Mesendoderm (in vitro differentiated cells): ENCODE results near the gene CHIT1.

Experiments
- DNase-seq: peaks from one replicate; pipeline ENCODE4 v3.0.0; 2013
- H2AK5ac ChIP-seq: 2 replicates; pipeline ENCODE4 v1.6.1; 2013; ENCODE audit warnings: low read length, inconsistent platforms
- H2BK120ac ChIP-seq: 2 replicates; pipeline ENCODE4 v1.6.1; 2013; ENCODE audit warnings: low read depth, mild to moderate bottlenecking, low read length, moderate library complexity, mixed read lengths
- H2BK15ac ChIP-seq: replicated peaks from 2 replicates; pipeline ENCODE4 v1.6.1; 2013; ENCODE audit warnings: low read depth, mild to moderate bottlenecking, moderate library complexity
- H2BK5ac ChIP-seq: 2 replicates; pipeline ENCODE4 v1.6.1; 2013; ENCODE audit warnings: low read length, inconsistent platforms
- H3K18ac ChIP-seq: 2 replicates; pipeline ENCODE4 v1.6.1; 2013; ENCODE audit warnings: mild to moderate bottlenecking, low read length, mixed read lengths
- H3K23ac ChIP-seq: one replicate; pipeline ENCODE4 v1.6.1; 2013; ENCODE audit warnings: low read length
- H3K27ac ChIP-seq: 2 replicates; pipeline ENCODE4 v1.5.1; 2013; ENCODE audit warnings: low read depth, mild to moderate bottlenecking, inconsistent platforms, low read length, moderate library complexity
- H3K27me3 ChIP-seq: 2 replicates; pipeline ENCODE4 v1.6.1; 2013; ENCODE audit warnings: low read length, control low read depth, mild to moderate bottlenecking, inconsistent platforms; ENCODE audit not compliant: insufficient read depth, poor library complexity
- H3K36me3 ChIP-seq: 2 replicates; pipeline ENCODE4 v1.6.1; 2013; ENCODE audit warnings: low read length, inconsistent platforms; ENCODE audit not compliant: control insufficient read depth, insufficient read depth
- H3K4ac ChIP-seq: one replicate; pipeline ENCODE4 v1.6.1; 2013; ENCODE audit warnings: low read depth, mild to moderate bottlenecking, low read length, moderate library complexity
- H3K4me1 ChIP-seq: 2 replicates; pipeline ENCODE4 v1.6.1; 2013; ENCODE audit warnings: low read depth, low read length, inconsistent platforms; ENCODE audit not compliant: control insufficient read depth
- H3K4me2 ChIP-seq: 2 replicates; pipeline ENCODE4 v1.6.1; 2013; ENCODE audit warnings: low read length
- H3K4me3 ChIP-seq: 2 replicates; pipeline ENCODE4 v1.5.1; 2013; ENCODE audit warnings: mild to moderate bottlenecking, low read length
- H3K56ac ChIP-seq: one replicate; pipeline ENCODE4 v1.6.1; 2013; ENCODE audit warnings: low read length
- H3K79me1 ChIP-seq: 2 replicates; pipeline ENCODE4 v1.6.1; 2013; ENCODE audit warnings: low read length, inconsistent platforms
- H3K79me2 ChIP-seq: 2 replicates; pipeline ENCODE4 v1.6.1; 2013; ENCODE audit warnings: mild to moderate bottlenecking, low read length; ENCODE audit not compliant: control insufficient read depth, insufficient read depth
- H3K9ac ChIP-seq: 2 replicates; pipeline ENCODE4 v1.6.1; 2013; ENCODE audit warnings: low read length, inconsistent platforms
- H4K5ac ChIP-seq: one replicate; pipeline ENCODE4 v1.6.1; 2013; ENCODE audit warnings: low read length
- H4K8ac ChIP-seq: one replicate; pipeline ENCODE4 v1.6.1; 2013; ENCODE audit warnings: low read depth, mild to moderate bottlenecking, control low read depth, low read length, moderate library complexity
- WGBS: extraction: QIAGEN DNeasy Blood & Tissue Kit; methylation state at CpG from one replicate; pipeline ENCODE4 v1.1.7; 2013; ENCODE audit warnings: low lambda C conversion rate, missing lambda C conversion rate; ENCODE audit not compliant: insufficient coverage; ENCODE audit errors: extremely low coverage; 5-methylcytosine and 5-hydroxymethylcytosine counted together

Gene CHIT1

GRCh38 chr1:203217668-203218067 lies 11.8 kb downstream of the CHIT1 start:
- no peaks in the 10 kb centered on the region for H3K27me3 ChIP-seq
- H3K23ac ChIP-seq = no peak overlapping the region
- no peak overlapping the region for H3K4ac ChIP-seq
- no peak overlapping the region for H3K4me3 ChIP-seq
- no peak overlapping the region for H3K18ac ChIP-seq
- WGBS = no CpG with 5 or more reads among the region's 7 CpGs
- no peak overlapping the region for H4K8ac ChIP-seq
- H3K27ac ChIP-seq = no peak overlapping the region
- no peak overlapping the region for H3K4me2 ChIP-seq
- no peak overlapping the region for H2BK120ac ChIP-seq
- no peak for DNase-seq
- H3K79me1 ChIP-seq = no peaks in the 10 kb centered on the region
- no peak overlapping the region for H2BK15ac ChIP-seq
- no peak overlapping the region for H3K9ac ChIP-seq
- H2BK5ac ChIP-seq = no peak overlapping the region
- H4K5ac ChIP-seq = no peak overlapping the region
- H3K4me1 ChIP-seq = no peaks in the 10 kb centered on the region
- H3K79me2 ChIP-seq = no peaks in the 10 kb centered on the region
- H3K56ac ChIP-seq = no peak overlapping the region
- H3K36me3 ChIP-seq = no peaks in the 10 kb centered on the region
- H2AK5ac ChIP-seq = no peak overlapping the region

- H3K79me2 ChIP-seq = no peaks in the 10 kb centered on the region
- no peak overlapping the region for H3K4me2 ChIP-seq
- no peaks in the 10 kb centered on the region for H3K36me3 ChIP-seq
- H2BK5ac ChIP-seq = no peak overlapping the region
- no peaks in the 10 kb centered on the region for H3K27me3 ChIP-seq
- H3K4ac ChIP-seq = no peak overlapping the region
- H4K8ac ChIP-seq = no peak overlapping the region
- H4K5ac ChIP-seq = no peak overlapping the region
- H3K23ac ChIP-seq = peak overlapping the region; percentile 30
- H3K9ac ChIP-seq = no peak overlapping the region
- H3K18ac ChIP-seq = no peak overlapping the region
- H2BK120ac ChIP-seq = no peak overlapping the region
- DNase-seq = peak; percentile 40
- H3K56ac ChIP-seq = no peak overlapping the region
- no CpG with 5 or more reads among the region's 6 CpGs for WGBS
- no peaks in the 10 kb centered on the region for H3K79me1 ChIP-seq
- no peak overlapping the region for H3K27ac ChIP-seq
- H3K4me1 ChIP-seq = no peaks in the 10 kb centered on the region
- no peak overlapping the region for H2BK15ac ChIP-seq
- no peak overlapping the region for H3K4me3 ChIP-seq
- no peak overlapping the region for H2AK5ac ChIP-seq
Observed at GRCh38 chr1:203217139-203217655, 12.3 kb downstream of the CHIT1 start.

DNA sequence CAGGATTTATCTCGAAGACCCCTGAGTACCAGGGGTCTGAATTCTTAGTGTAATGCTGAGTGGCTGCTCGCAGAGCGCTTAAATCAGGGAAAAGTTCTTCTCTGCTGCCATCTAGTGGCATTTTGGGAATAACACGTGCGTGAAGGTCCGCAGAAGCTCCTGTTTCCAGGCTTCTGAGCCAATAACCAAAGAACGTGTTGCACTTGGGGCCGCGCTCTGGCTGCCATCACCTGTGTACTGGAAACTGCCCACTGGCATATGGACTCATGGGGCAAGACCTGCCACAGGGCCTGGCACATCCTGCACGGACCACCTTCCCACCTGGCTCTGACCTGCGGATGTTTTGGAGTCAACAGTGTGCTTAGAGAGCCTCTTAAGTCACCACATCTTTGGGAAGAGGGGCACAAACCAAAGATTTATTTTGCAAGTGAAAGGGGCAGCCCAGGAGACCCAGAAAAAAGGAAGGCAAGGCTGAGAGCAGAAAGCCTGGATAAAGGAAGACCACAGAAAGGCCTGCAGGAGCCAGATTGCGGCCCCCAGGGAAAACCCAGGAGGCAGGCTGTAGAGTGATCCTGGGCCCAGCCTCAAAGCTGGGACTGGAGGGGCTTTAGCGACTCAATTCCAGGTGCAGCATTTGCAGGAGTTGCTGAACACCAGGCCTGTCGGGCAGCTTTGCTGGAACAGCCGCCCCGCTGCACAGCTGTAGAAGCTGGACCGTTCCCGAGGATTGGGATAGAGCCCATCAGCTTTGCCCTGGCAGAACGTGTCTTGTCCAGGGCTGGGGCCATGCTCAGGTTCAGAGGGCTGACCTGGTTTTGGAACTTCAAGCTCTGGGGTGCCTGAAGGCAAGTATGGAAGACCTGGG lies 13.0 kb downstream of the CHIT1 start:
- Histone ChIP-seq H3K23ac (peak overlapping the region; percentile 30), H3K36me3 (no peaks in the 10 kb centered on the region), H2BK15ac (no peak overlapping the region), H3K4me1 (no peaks in the 10 kb centered on the region), H2BK120ac (no peak overlapping the region), H3K18ac (no peak overlapping the region), H3K27me3 (no peaks in the 10 kb centered on the region), H2AK5ac (no peak overlapping the region), H3K79me1 (no peaks in the 10 kb centered on the region), H3K56ac (no peak overlapping the region), H3K4me2 (no peak overlapping the region), H4K5ac (no peak overlapping the region), H2BK5ac (no peak overlapping the region), H3K79me2 (no peaks in the 10 kb centered on the region), H4K8ac (no peak overlapping the region), H3K4me3 (no peak overlapping the region), H3K27ac (no peak overlapping the region), H3K9ac (no peak overlapping the region), H3K4ac (no peak overlapping the region)
- no CpG with 5 or more reads among the region's 19 CpGs for WGBS
- peak; percentile 82 for DNase-seq

DNA sequence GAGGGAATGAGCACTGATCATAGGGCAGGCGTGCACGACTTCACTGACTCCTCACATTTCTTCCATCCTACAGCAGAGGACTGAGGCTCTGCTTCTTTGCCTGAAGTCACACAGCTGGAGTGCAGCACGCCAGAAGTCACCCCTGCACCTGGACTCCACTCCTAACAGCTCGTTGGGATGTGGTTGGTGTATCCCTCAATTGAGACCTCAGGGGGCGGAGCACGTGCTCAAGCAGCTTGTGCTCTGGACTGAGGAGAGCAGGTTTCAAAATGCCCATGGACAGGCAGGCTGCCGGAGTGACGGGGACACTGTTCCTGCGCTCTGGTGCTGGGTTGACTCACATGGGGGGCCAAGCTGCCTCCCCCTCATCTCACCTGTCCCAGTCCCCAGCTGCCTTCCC lies 13.9 kb downstream of the CHIT1 start:
- peak overlapping the region; percentile 2 for H3K56ac ChIP-seq
- no peak overlapping the region for H3K23ac ChIP-seq
- DNase-seq = no peak
- no peak overlapping the region for H3K27ac ChIP-seq
- no peaks in the 10 kb centered on the region for H3K27me3 ChIP-seq
- H3K18ac ChIP-seq = peak overlapping the region; percentile 3
- no peak overlapping the region for H2BK15ac ChIP-seq
- no peak overlapping the region for H3K4ac ChIP-seq
- H2AK5ac ChIP-seq = no peak overlapping the region
- no peak overlapping the region for H4K8ac ChIP-seq
- H3K4me1 ChIP-seq = no peaks in the 10 kb centered on the region
- no peak overlapping the region for H3K4me2 ChIP-seq
- no peaks in the 10 kb centered on the region for H3K36me3 ChIP-seq
- H3K79me1 ChIP-seq = no peaks in the 10 kb centered on the region
- no peak overlapping the region for H3K9ac ChIP-seq
- no peak overlapping the region for H3K4me3 ChIP-seq
- no peak overlapping the region for H2BK120ac ChIP-seq
- WGBS = no CpG with 5 or more reads among the region's 9 CpGs
- no peak overlapping the region for H4K5ac ChIP-seq
- no peak overlapping the region for H2BK5ac ChIP-seq
- no peaks in the 10 kb centered on the region for H3K79me2 ChIP-seq

- Histone ChIP-seq H3K4ac (no peak overlapping the region), H3K27me3 (no peaks in the 10 kb centered on the region), H3K23ac (peak overlapping the region; percentile 35), H3K18ac (no peak overlapping the region), H3K9ac (no peak overlapping the region), H3K4me3 (no peak overlapping the region), H3K79me2 (no peaks in the 10 kb centered on the region), H4K8ac (no peak overlapping the region), H2AK5ac (no peak overlapping the region), H3K56ac (no peak overlapping the region), H3K36me3 (no peaks in the 10 kb centered on the region), H3K27ac (no peak overlapping the region), H3K79me1 (no peaks in the 10 kb centered on the region), H2BK15ac (no peak overlapping the region), H3K4me1 (no peaks in the 10 kb centered on the region), H2BK120ac (no peak overlapping the region), H3K4me2 (no peak overlapping the region), H4K5ac (no peak overlapping the region), H2BK5ac (no peak overlapping the region)
- no CpG with 5 or more reads among the region's 7 CpGs for WGBS
- no peak for DNase-seq
Observed at GRCh38 chr1:203214871-203215270, 14.6 kb downstream of the CHIT1 start.
